Suprapubic skin (tissue), 4 donors: ENCODE data around the gene DEFB112.

Experiments used
- POLR2A ChIP-seq, 2 donors: fragments of 450-650 bp; IDR thresholded peaks; one replicate each; pipeline ENCODE4 v1.6.1; 2017; ENCODE audit warnings: antibody characterized with exemption in 2 of 2, mild to moderate bottlenecking in 2 of 2, moderate library complexity in 2 of 2
- POLR2AphosphoS5 ChIP-seq, 3 donors: sonication (generic); formaldehyde crosslinking; IDR thresholded peaks; one replicate each; pipeline ENCODE4 v1.6.1; 2017; ENCODE audit warnings: antibody characterized with exemption in 3 of 3
- TF ChIP-seq, protein P1 (sequence below), 2 donors: fragments of 200-600 bp in 1 of 2; fragments of 450-650 bp in 1 of 2; sonication (generic) in 1 of 2; IDR thresholded peaks; one replicate each; pipeline ENCODE4 v1.5.1; 2016 to 2019; ENCODE audit warnings: antibody characterized with exemption in 2 of 2, mild to moderate bottlenecking in 1 of 2, moderate library complexity in 1 of 2

DNA sequence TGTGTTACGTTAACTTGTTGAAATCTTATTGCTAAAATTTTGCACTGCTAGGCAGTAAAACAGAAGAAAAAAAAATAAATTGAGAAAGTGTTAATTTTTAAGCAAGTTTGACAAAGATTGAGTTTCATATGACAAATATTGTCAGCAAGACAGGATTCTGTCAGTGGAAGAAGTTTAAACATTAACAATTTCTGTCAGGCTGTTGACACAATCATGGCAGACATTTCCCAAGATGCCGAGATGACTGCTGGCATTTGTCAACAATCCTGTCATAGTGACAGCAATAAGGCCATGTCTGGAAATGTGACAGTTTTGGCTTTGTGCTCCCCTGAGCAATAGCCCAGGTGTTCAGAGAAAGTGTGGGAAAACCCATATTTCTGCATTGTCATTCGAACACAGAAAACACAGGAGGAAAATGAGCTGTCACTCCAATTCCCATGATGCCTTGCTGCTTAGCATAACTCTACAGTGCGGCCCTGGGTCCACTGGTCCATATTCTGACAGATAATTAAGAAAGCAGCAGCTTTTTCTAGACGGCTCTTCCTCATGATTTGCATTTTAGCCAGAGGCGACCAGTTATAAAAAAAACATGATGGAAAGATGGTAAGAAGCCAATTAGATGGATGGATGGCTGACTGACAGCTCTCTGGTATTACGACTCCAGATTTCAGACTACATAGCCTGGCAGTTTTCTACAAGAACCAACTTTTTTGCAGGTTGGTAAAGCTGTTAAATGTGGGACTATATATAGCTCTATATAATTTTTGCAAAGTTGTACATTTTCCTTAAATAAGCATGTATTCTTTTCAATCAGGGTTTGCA lies 43.6 kb upstream of the DEFB112 start:
- TF ChIP-seq, protein P1, sequence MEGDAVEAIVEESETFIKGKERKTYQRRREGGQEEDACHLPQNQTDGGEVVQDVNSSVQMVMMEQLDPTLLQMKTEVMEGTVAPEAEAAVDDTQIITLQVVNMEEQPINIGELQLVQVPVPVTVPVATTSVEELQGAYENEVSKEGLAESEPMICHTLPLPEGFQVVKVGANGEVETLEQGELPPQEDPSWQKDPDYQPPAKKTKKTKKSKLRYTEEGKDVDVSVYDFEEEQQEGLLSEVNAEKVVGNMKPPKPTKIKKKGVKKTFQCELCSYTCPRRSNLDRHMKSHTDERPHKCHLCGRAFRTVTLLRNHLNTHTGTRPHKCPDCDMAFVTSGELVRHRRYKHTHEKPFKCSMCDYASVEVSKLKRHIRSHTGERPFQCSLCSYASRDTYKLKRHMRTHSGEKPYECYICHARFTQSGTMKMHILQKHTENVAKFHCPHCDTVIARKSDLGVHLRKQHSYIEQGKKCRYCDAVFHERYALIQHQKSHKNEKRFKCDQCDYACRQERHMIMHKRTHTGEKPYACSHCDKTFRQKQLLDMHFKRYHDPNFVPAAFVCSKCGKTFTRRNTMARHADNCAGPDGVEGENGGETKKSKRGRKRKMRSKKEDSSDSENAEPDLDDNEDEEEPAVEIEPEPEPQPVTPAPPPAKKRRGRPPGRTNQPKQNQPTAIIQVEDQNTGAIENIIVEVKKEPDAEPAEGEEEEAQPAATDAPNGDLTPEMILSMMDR (IDR thresholded peaks at IDR 0.05), result no peak
- TF ChIP-seq POLR2AphosphoS5 (IDR thresholded peaks at IDR 0.05) (no peak), POLR2A (IDR thresholded peaks at IDR 0.05) (no peak)
